Stomach (tissue), 4 donors: ENCODE results near the gene TMEM164.

Source experiments
- EP300 ChIP-seq: sonication (generic); formaldehyde crosslinking; IDR thresholded peaks from one replicate; pipeline ENCODE4 v1.6.1; 2017; ENCODE audit warnings: antibody characterized with exemption
- POLR2A ChIP-seq, 4 donors: fragments of 450-650 bp; IDR thresholded peaks; one replicate each; pipeline ENCODE4 v1.6.1; 2016; ENCODE audit warnings: antibody characterized with exemption in 4 of 4, control low read depth in 2 of 4, mild to moderate bottlenecking in 1 of 4, moderate library complexity in 1 of 4
- POLR2AphosphoS5 ChIP-seq, 3 donors: sonication (generic); formaldehyde crosslinking; IDR thresholded peaks; one replicate each; pipeline ENCODE4 v1.6.1; 2016; ENCODE audit warnings: antibody characterized with exemption in 3 of 3
- TF ChIP-seq, protein P1 (sequence below), 7 experiments: fragments of 450-650 bp in 4 of 7; fragments of 200-600 bp in 3 of 7; sonication (generic) in 3 of 7; IDR thresholded peaks; one replicate each; pipeline ENCODE4 v1.5.1; 2016 to 2019; ENCODE audit warnings: antibody characterized with exemption in 7 of 7, control low read depth in 2 of 7, mild to moderate bottlenecking in 1 of 7

DNA sequence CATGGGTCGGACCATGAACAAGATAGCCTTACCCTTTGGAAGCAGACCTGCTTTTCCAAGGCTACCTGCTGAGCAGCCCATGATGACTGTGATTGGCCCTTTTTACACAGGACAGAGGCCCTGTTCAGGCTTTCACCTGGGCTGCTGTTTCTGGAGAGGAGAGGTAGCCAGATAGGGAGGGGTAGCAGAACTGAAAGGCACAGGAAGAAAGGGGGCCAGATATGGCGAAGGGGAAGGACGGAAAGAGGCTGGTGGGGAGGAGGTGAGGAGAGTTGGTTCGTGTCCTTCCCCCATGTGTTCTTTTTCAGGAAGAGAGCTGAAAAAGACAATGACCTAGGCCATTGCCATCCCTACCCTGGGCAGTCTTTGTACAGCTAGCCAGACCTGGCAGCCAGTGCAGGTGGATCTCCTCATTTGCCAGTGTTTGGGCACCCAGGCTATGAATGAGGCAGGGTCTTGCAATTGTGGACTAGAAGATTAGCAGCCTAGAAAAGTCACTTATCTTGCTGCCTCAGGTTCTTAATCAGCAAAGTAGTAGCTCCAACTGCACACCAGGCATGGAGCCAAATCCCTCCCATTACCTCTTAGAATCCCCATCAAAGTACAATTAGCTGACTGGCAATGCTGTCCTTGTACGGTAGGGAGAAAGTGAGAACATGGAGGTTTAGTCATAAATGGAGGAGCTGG, 175.4 kb downstream of the TMEM164 start:
- TF ChIP-seq, protein P1, sequence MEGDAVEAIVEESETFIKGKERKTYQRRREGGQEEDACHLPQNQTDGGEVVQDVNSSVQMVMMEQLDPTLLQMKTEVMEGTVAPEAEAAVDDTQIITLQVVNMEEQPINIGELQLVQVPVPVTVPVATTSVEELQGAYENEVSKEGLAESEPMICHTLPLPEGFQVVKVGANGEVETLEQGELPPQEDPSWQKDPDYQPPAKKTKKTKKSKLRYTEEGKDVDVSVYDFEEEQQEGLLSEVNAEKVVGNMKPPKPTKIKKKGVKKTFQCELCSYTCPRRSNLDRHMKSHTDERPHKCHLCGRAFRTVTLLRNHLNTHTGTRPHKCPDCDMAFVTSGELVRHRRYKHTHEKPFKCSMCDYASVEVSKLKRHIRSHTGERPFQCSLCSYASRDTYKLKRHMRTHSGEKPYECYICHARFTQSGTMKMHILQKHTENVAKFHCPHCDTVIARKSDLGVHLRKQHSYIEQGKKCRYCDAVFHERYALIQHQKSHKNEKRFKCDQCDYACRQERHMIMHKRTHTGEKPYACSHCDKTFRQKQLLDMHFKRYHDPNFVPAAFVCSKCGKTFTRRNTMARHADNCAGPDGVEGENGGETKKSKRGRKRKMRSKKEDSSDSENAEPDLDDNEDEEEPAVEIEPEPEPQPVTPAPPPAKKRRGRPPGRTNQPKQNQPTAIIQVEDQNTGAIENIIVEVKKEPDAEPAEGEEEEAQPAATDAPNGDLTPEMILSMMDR (IDR thresholded peaks at IDR 0.05) = no peak
- TF ChIP-seq POLR2AphosphoS5 (IDR thresholded peaks at IDR 0.05) (no peak), POLR2A (IDR thresholded peaks at IDR 0.05) (no peak), EP300 (no peak)
